CD4-positive, CD25-positive, alpha-beta regulatory T cell (primary cell): ENCODE results near the gene EPS8L3. TPM values are rescaled to one million over a fixed set of nuclear protein-coding genes. Genes with fewer than 3 reads are reported as not detected.

Source experiments
- ATAC-seq, 2 donors: fragments of 150-1000 bp; cut with Tn5 transposase; one replicate each; pipeline ENCODE4 v1.10.0; 2021; ENCODE audit warnings: low read depth in 2 of 2, moderate number of reproducible peaks in 2 of 2, moderate library complexity in 1 of 2
- DNase-seq, 3 donors: peaks; one replicate each; pipeline versions ENCODE4 v3.0.0 to v3.0.0-alpha.2; 2012 to 2022; ENCODE audit warnings: mixed read lengths in 1 of 3
- H3K27ac ChIP-seq: one replicate; pipeline ENCODE4 v1.7.0; 2013; ENCODE audit warnings: mild to moderate bottlenecking, low read length; ENCODE audit not compliant: insufficient read depth, poor library complexity, severe bottlenecking
- H3K27me3 ChIP-seq: one replicate; pipeline ENCODE4 v1.7.0; 2013; ENCODE audit warnings: low read length; ENCODE audit not compliant: control insufficient read depth, insufficient read depth
- H3K36me3 ChIP-seq: one replicate; pipeline ENCODE4 v1.7.0; 2013; ENCODE audit warnings: mild to moderate bottlenecking, low read length, moderate library complexity; ENCODE audit not compliant: control insufficient read depth, insufficient read depth
- H3K4me1 ChIP-seq: 2 replicates; pipeline ENCODE4 v1.7.0; 2013; ENCODE audit warnings: mild to moderate bottlenecking, low read length; ENCODE audit not compliant: insufficient read depth, control insufficient read depth, poor library complexity, severe bottlenecking
- H3K4me3 ChIP-seq: one replicate; pipeline ENCODE4 v1.7.0; 2013; ENCODE audit warnings: low read depth, mild to moderate bottlenecking, low read length, moderate library complexity
- H3K9me3 ChIP-seq, 2 experiments: 1 replicate in 1 of 2; 2 replicates in 1 of 2; pipeline ENCODE4 v1.7.0; 2013; ENCODE audit warnings: low read length in 2 of 2, mild to moderate bottlenecking in 1 of 2, moderate library complexity in 1 of 2; ENCODE audit not compliant: control insufficient read depth in 2 of 2
- H3K27ac Mint-ChIP-seq, 3 donors: one replicate each; pipeline ENCODE4 v1.8.0; 2020 to 2022; ENCODE audit warnings: mild to moderate bottlenecking in 3 of 3, mixed read lengths in 3 of 3, moderate library complexity in 2 of 3
- H3K27me3 Mint-ChIP-seq: one replicate; pipeline ENCODE4 v1.8.0; 2022; ENCODE audit warnings: mild to moderate bottlenecking, mixed read lengths
- H3K36me3 Mint-ChIP-seq: one replicate; pipeline ENCODE4 v1.8.0; 2020; ENCODE audit warnings: mixed read lengths
- H3K4me1 Mint-ChIP-seq, 4 donors: one replicate each; pipeline ENCODE4 v1.8.0; 2020 to 2022; ENCODE audit warnings: mixed read lengths in 4 of 4, mild to moderate bottlenecking in 1 of 4
- H3K4me3 Mint-ChIP-seq, 4 donors: one replicate each; pipeline ENCODE4 v1.8.0; 2020 to 2022; ENCODE audit warnings: mild to moderate bottlenecking in 4 of 4, mixed read lengths in 4 of 4, moderate library complexity in 3 of 4
- H3K9me3 Mint-ChIP-seq, 7 donors: one replicate each; pipeline ENCODE4 v1.8.0; 2020 to 2022; ENCODE audit warnings: mixed read lengths in 7 of 7, mild to moderate bottlenecking in 3 of 7, moderate library complexity in 2 of 7
- polyA plus RNA-seq, 4 donors: library from polyadenylated mRNA; unstranded; fragments of 300-500 nt; fragmentation: Illumina TruSeq; gene quantifications; one replicate each; pipeline ENCODE4 v1.2.3, GENCODE V29; 2021
- total RNA-seq: library from RNA; stranded (reverse); gene quantifications from one replicate; pipeline ENCODE4 v1.2.3, GENCODE V29; 2022

EPS8L3 gene
- total and polyA plus RNA-seq, 5 donors from 2014 or later: not detected

- no peaks in the 10 kb centered on the region for H3K4me1 Mint-ChIP-seq
- H3K4me3 ChIP-seq: no peak overlapping the region
- ATAC-seq (no peak), DNase-seq (no peak)
- H3K36me3 ChIP-seq: no peaks in the 10 kb centered on the region
- no peaks in the 10 kb centered on the region for H3K9me3 ChIP-seq
- no peak overlapping the region for H3K27ac Mint-ChIP-seq
- no peaks in the 10 kb centered on the region for H3K27me3 ChIP-seq
- H3K36me3 Mint-ChIP-seq: no peaks in the 10 kb centered on the region
- no peak overlapping the region for H3K4me3 Mint-ChIP-seq
- no peaks in the 10 kb centered on the region for H3K4me1 ChIP-seq
- H3K9me3 Mint-ChIP-seq: no peaks in the 10 kb centered on the region
- peaks cover 32% of the 10 kb centered on the region for H3K27me3 Mint-ChIP-seq
- no peak overlapping the region for H3K27ac ChIP-seq
Measured at GRCh38 chr1:109728870-109729269, 34.9 kb downstream of the EPS8L3 start.

GRCh38 chr1:109726728-109727373 lies 36.9 kb downstream of the EPS8L3 start:
- Mint-ChIP-seq H3K4me3 (no peak overlapping the region), H3K36me3 (no peaks in the 10 kb centered on the region), H3K27me3 (peaks cover 35% of the 10 kb centered on the region), H3K4me1 (no peaks in the 10 kb centered on the region), H3K9me3 (no peaks in the 10 kb centered on the region), H3K27ac (no peak overlapping the region)
- no peak for DNase-seq
- ATAC-seq: no peak
- no peaks in the 10 kb centered on the region for H3K4me1 ChIP-seq
- H3K9me3 ChIP-seq: no peaks in the 10 kb centered on the region
- no peak overlapping the region for H3K4me3 ChIP-seq
- no peaks in the 10 kb centered on the region for H3K27me3 ChIP-seq
- H3K27ac ChIP-seq: no peak overlapping the region
- H3K36me3 ChIP-seq: no peaks in the 10 kb centered on the region

GRCh38 chr1:109726007-109726406 lies 37.7 kb downstream of the EPS8L3 start:
- H3K9me3 Mint-ChIP-seq: no peaks in the 10 kb centered on the region
- no peak overlapping the region for H3K27ac Mint-ChIP-seq

GRCh38 chr1:109725510-109725909 lies 38.2 kb downstream of the EPS8L3 start:
- H3K27ac ChIP-seq: no peak overlapping the region
- Mint-ChIP-seq H3K36me3 (no peaks in the 10 kb centered on the region), H3K4me1 (no peaks in the 10 kb centered on the region), H3K9me3 (no peaks in the 10 kb centered on the region), H3K4me3 (no peak overlapping the region), H3K27me3 (peaks cover 40% of the 10 kb centered on the region), H3K27ac (no peak overlapping the region)
- no peak overlapping the region for H3K4me3 ChIP-seq
- DNase-seq (no peak), ATAC-seq (no peak)
- H3K4me1 ChIP-seq: no peaks in the 10 kb centered on the region
- peaks cover 5% of the 10 kb centered on the region for H3K27me3 ChIP-seq
- H3K9me3 ChIP-seq: no peaks in the 10 kb centered on the region
- no peaks in the 10 kb centered on the region for H3K36me3 ChIP-seq

More at GRCh38 chr1:109726007-109726406, 37.7 kb downstream of the EPS8L3 start:
- Mint-ChIP-seq H3K4me1 (no peaks in the 10 kb centered on the region), H3K27me3 (peaks cover 39% of the 10 kb centered on the region), H3K36me3 (no peaks in the 10 kb centered on the region), H3K4me3 (no peak overlapping the region)
- Histone ChIP-seq H3K27me3 (peaks cover 3% of the 10 kb centered on the region), H3K4me3 (no peak overlapping the region), H3K9me3 (no peaks in the 10 kb centered on the region), H3K27ac (no peak overlapping the region), H3K36me3 (no peaks in the 10 kb centered on the region), H3K4me1 (no peaks in the 10 kb centered on the region)
- no peak for ATAC-seq
- DNase-seq: no peak

GRCh38 chr1:109724933-109725332 lies 38.8 kb downstream of the EPS8L3 start:
- Histone ChIP-seq H3K36me3 (no peaks in the 10 kb centered on the region), H3K4me1 (no peaks in the 10 kb centered on the region), H3K27ac (no peak overlapping the region), H3K9me3 (no peaks in the 10 kb centered on the region), H3K4me3 (no peak overlapping the region), H3K27me3 (peaks cover 5% of the 10 kb centered on the region)
- peaks cover 40% of the 10 kb centered on the region for H3K27me3 Mint-ChIP-seq
- no peak for ATAC-seq
- no peaks in the 10 kb centered on the region for H3K9me3 Mint-ChIP-seq
- no peaks in the 10 kb centered on the region for H3K4me1 Mint-ChIP-seq
- DNase-seq: no peak
- no peaks in the 10 kb centered on the region for H3K36me3 Mint-ChIP-seq
- H3K4me3 Mint-ChIP-seq: no peak overlapping the region
- H3K27ac Mint-ChIP-seq: no peak overlapping the region

- no peak overlapping the region for H3K27ac Mint-ChIP-seq
- no peak for ATAC-seq
- DNase-seq: no peak
- H3K36me3 ChIP-seq: no peaks in the 10 kb centered on the region
- peaks cover 31% of the 10 kb centered on the region for H3K27me3 Mint-ChIP-seq
- no peaks in the 10 kb centered on the region for H3K9me3 Mint-ChIP-seq
- no peak overlapping the region for H3K27ac ChIP-seq
- H3K27me3 ChIP-seq: peaks cover 5% of the 10 kb centered on the region
- H3K4me1 Mint-ChIP-seq: no peaks in the 10 kb centered on the region
- no peaks in the 10 kb centered on the region for H3K9me3 ChIP-seq
- H3K36me3 Mint-ChIP-seq: no peaks in the 10 kb centered on the region
- no peaks in the 10 kb centered on the region for H3K4me1 ChIP-seq
- no peak overlapping the region for H3K4me3 ChIP-seq
- no peak overlapping the region for H3K4me3 Mint-ChIP-seq
Measured at GRCh38 chr1:109722908-109723691, 40.6 kb downstream of the EPS8L3 start.

- no peak for DNase-seq
- Histone ChIP-seq H3K36me3 (no peaks in the 10 kb centered on the region), H3K4me3 (no peak overlapping the region), H3K9me3 (no peaks in the 10 kb centered on the region), H3K27ac (no peak overlapping the region), H3K4me1 (no peaks in the 10 kb centered on the region), H3K27me3 (peaks cover 5% of the 10 kb centered on the region)
- Mint-ChIP-seq H3K9me3 (no peaks in the 10 kb centered on the region), H3K36me3 (no peaks in the 10 kb centered on the region), H3K27ac (no peak overlapping the region), H3K27me3 (peaks cover 27% of the 10 kb centered on the region), H3K4me1 (no peaks in the 10 kb centered on the region), H3K4me3 (no peak overlapping the region)
- no peak for ATAC-seq
Measured at GRCh38 chr1:109721971-109722370, 41.8 kb downstream of the EPS8L3 start.

- ATAC-seq (no peak), DNase-seq (no peak)
- Mint-ChIP-seq H3K9me3 (no peaks in the 10 kb centered on the region), H3K27me3 (peaks cover 17% of the 10 kb centered on the region), H3K36me3 (no peaks in the 10 kb centered on the region), H3K4me3 (no peak overlapping the region), H3K4me1 (no peaks in the 10 kb centered on the region), H3K27ac (no peak overlapping the region)
- no peaks in the 10 kb centered on the region for H3K36me3 ChIP-seq
- peaks cover 5% of the 10 kb centered on the region for H3K27me3 ChIP-seq
- H3K27ac ChIP-seq: no peak overlapping the region
- no peaks in the 10 kb centered on the region for H3K9me3 ChIP-seq
- no peaks in the 10 kb centered on the region for H3K4me1 ChIP-seq
- no peak overlapping the region for H3K4me3 ChIP-seq
Measured at GRCh38 chr1:109721042-109721441, 42.7 kb downstream of the EPS8L3 start.
